Thoracic aorta (tissue), 2 donors: ENCODE data around the gene CXXC4. TPM values are rescaled to one million over a fixed set of nuclear protein-coding genes. Genes with fewer than 3 reads are reported as not detected.
A peak's percentile ranks its signal among the peaks of the same experiment; 100 is the strongest.

Source experiments
- ATAC-seq: fragments of 150-250 bp; one replicate; pipeline ENCODE4 v1.8.0; 2017; ENCODE audit warnings: low read depth; ENCODE audit not compliant: insufficient number of reproducible peaks, low FRiP score
- DNase-seq: peaks from one replicate; pipeline ENCODE4 v3.0.0-alpha.2; 2020; ENCODE audit warnings: low spot score
- H3K27ac ChIP-seq, 2 donors: fragments of 200-600 bp; sonication (generic); 1 replicate in 1 of 2; 2 replicates in 1 of 2; pipeline ENCODE4 v1.5.1; 2016; ENCODE audit warnings: mild to moderate bottlenecking in 2 of 2, moderate library complexity in 2 of 2
- H3K27me3 ChIP-seq: fragments of 200-600 bp; sonication (generic); replicated peaks from 2 replicates; pipeline ENCODE4 v1.6.0; 2016; ENCODE audit warnings: mild to moderate bottlenecking; ENCODE audit not compliant: insufficient read depth
- H3K36me3 ChIP-seq: fragments of 200-600 bp; sonication (generic); one replicate; pipeline ENCODE4 v1.5.1; 2016
- H3K4me1 ChIP-seq, 2 donors: fragments of 200-600 bp; sonication (generic); 1 replicate in 1 of 2; 2 replicates in 1 of 2; pipeline versions ENCODE4 v1.5.1 to v1.6.0; 2016; ENCODE audit warnings: low read depth in 2 of 2, mild to moderate bottlenecking in 1 of 2; ENCODE audit not compliant: control insufficient read depth in 1 of 2
- H3K4me3 ChIP-seq: fragments of 200-600 bp; sonication (generic); 2 replicates; pipeline ENCODE4 v1.5.1; 2016; ENCODE audit warnings: mild to moderate bottlenecking
- H3K9me3 ChIP-seq: fragments of 200-600 bp; sonication (generic); 2 replicates; pipeline ENCODE4 v1.5.1; 2016
- CTCF ChIP-seq: fragments of 200-600 bp; sonication (generic); IDR thresholded peaks from one replicate; pipeline ENCODE4 v1.5.1; 2019; ENCODE audit warnings: antibody characterized with exemption
- total RNA-seq, 2 donors: library from RNA; depleted of rRNA; stranded (reverse); fragments of >200 nt; gene quantifications; one replicate each; pipeline versions ENCODE4 v1.1.0 to v1.2.3, GENCODE V29; 2016

Gene CXXC4
- 1 to 10 TPM; 1.2 to 2.5 TPM for total RNA-seq

GRCh38 chr4:104494822-104495559 lies at the start of gene CXXC4:
TSS of gene CXXC4 (minus strand) at chr4:104494894. CDS start at chr4:104491802, 3,092 bp downstream.
- Histone ChIP-seq H3K4me1 (peaks cover 0 to 5% of the 10 kb centered on the region in 2 donors), H3K27me3 (no peaks in the 10 kb centered on the region), H3K36me3 (no peaks in the 10 kb centered on the region), H3K27ac (peak within 1 kb of the TSS; percentile 66 to 78), H3K4me3 (peak within 1 kb of the TSS; percentile 84), H3K9me3 (no peaks in the 10 kb centered on the region)
- no peak for TF ChIP-seq CTCF
- ATAC-seq: peak; percentile 31
- no peak for DNase-seq

DNA sequence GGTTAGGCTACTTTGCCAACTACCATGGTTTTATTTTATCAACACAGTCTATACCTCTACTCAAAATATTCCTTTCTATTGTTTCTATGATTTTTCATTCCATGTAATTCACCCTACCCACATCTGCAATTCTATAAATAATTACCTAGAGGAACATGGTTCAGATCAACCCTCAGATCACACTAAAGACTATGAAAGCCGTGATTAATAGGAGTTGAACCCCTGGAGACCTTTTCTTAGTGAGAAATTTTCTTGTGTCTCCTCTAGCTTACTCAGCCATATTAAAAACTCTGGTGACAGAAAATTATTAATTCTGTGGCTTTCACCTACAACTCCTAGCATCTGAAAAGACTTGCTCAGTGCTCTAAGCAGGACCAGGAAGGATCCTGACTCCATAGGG lies 38.5 kb upstream of the CXXC4 start:
- ATAC-seq: no peak

DNA sequence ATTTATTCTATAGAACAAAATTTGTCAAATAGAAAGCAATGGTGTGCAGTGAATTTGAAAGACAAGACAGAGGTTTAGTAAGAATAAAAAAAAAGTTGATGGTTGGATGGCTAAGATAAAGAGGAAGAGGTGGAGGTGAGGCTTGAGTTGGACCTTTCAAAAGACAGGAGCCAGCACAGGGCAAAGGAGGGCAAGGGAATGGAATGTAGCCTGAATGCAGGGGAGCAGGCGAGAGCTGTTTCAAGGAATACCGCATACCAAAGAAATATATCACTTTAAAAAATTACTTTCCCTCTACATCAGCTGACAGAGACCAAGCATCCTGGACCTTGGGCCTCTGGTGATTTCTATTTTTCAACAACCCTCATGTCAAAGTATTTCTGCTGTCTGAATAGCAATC lies 38.0 kb upstream of the CXXC4 start:
- DNase-seq: no peak

More for the DNA sequence above, 38.5 kb upstream of the CXXC4 start:
- H3K4me3 ChIP-seq: no peak overlapping the region
- no peaks in the 10 kb centered on the region for H3K9me3 ChIP-seq
- H3K27ac ChIP-seq: no peak overlapping the region
- no peaks in the 10 kb centered on the region for H3K4me1 ChIP-seq
- TF ChIP-seq CTCF: no peak
- H3K36me3 ChIP-seq: no peaks in the 10 kb centered on the region
- no peaks in the 10 kb centered on the region for H3K27me3 ChIP-seq
- no peak for DNase-seq

GRCh38 chr4:104531390-104531789 lies 36.7 kb upstream of the CXXC4 start:
- DNase-seq (no peak), ATAC-seq (no peak)
- peak; percentile 11 for TF ChIP-seq CTCF
- H3K27ac ChIP-seq: no peak overlapping the region
- no peaks in the 10 kb centered on the region for H3K4me1 ChIP-seq
- H3K4me3 ChIP-seq: no peak overlapping the region
- H3K36me3 ChIP-seq: no peaks in the 10 kb centered on the region
- no peaks in the 10 kb centered on the region for H3K9me3 ChIP-seq
- no peaks in the 10 kb centered on the region for H3K27me3 ChIP-seq

More for the DNA sequence above, 38.0 kb upstream of the CXXC4 start:
- no peak for ATAC-seq
- TF ChIP-seq CTCF: no peak
- no peak overlapping the region for H3K4me3 ChIP-seq
- H3K27me3 ChIP-seq: no peaks in the 10 kb centered on the region
- H3K36me3 ChIP-seq: no peaks in the 10 kb centered on the region
- H3K9me3 ChIP-seq: no peaks in the 10 kb centered on the region
- H3K27ac ChIP-seq: no peak overlapping the region
- no peaks in the 10 kb centered on the region for H3K4me1 ChIP-seq

DNA sequence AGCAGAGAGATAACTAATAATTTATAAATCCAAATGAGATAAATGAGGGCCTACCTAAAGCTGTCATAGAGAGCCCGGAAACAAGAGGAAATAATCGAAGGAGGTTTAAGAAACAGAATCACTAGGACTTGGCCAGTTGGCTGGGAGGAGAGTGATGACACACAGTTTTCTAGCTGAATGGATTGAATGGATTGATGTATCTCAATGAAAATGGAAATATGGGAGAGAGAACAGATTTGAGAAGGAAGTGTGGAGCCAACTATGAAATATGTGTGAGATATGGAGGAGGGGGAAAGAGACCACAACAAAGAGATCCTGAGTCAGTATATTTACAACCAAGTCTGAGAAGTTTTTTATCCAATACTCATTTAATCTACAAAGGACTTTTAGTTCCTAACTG lies 35.7 kb upstream of the CXXC4 start:
- TF ChIP-seq CTCF: no peak
- H3K36me3 ChIP-seq: no peaks in the 10 kb centered on the region
- no peaks in the 10 kb centered on the region for H3K9me3 ChIP-seq
- DNase-seq (no peak), ATAC-seq (no peak)
- no peak overlapping the region for H3K27ac ChIP-seq
- no peaks in the 10 kb centered on the region for H3K27me3 ChIP-seq
- no peak overlapping the region for H3K4me3 ChIP-seq
- no peaks in the 10 kb centered on the region for H3K4me1 ChIP-seq
